D721Med (cell line): ENCODE results near the gene WEE2.
A peak's percentile ranks its signal among the peaks of the same experiment; 100 is the strongest.

Experiments
- DNase-seq: peaks from one replicate; pipeline ENCODE4 v3.0.0; 2011; ENCODE audit warnings: low spot score; ENCODE audit not compliant: insufficient read length
- FAIRE-seq: peaks from 2 replicates; lab custom pipeline; 2011; peaks lifted over from hg19 to GRCh38; lab: Jason Lieb, UNC
- TF ChIP-seq, protein P1 (sequence below): IDR thresholded peaks from 2 replicates; pipeline ENCODE4 v1.5.1; 2012; ENCODE audit warnings: mild to moderate bottlenecking, control low read depth; ENCODE audit not compliant: insufficient read depth; ENCODE audit errors: missing control alignments

The WEE2 gene

DNA sequence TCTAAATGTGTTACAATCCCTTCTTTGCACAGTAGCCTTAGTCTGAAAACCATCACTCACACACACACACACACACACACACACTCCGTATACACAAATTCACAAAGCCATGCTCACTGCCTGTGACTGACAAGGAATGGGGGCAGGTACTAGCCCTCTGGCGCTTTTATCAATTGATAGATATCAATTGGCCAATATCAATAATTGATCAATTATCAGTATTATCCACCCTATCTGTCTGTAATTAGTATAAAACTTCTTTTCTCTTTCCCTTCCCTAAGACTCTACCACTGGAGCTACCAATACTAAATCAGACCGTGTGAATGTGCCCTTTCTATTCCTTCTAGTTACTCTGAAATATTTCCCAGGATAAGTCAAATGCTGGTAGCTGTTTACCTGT, 8.3 kb upstream of the WEE2 start:
- DNase-seq = no peak
- FAIRE-seq = no peak
- TF ChIP-seq, protein P1, sequence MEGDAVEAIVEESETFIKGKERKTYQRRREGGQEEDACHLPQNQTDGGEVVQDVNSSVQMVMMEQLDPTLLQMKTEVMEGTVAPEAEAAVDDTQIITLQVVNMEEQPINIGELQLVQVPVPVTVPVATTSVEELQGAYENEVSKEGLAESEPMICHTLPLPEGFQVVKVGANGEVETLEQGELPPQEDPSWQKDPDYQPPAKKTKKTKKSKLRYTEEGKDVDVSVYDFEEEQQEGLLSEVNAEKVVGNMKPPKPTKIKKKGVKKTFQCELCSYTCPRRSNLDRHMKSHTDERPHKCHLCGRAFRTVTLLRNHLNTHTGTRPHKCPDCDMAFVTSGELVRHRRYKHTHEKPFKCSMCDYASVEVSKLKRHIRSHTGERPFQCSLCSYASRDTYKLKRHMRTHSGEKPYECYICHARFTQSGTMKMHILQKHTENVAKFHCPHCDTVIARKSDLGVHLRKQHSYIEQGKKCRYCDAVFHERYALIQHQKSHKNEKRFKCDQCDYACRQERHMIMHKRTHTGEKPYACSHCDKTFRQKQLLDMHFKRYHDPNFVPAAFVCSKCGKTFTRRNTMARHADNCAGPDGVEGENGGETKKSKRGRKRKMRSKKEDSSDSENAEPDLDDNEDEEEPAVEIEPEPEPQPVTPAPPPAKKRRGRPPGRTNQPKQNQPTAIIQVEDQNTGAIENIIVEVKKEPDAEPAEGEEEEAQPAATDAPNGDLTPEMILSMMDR = no peak

DNA sequence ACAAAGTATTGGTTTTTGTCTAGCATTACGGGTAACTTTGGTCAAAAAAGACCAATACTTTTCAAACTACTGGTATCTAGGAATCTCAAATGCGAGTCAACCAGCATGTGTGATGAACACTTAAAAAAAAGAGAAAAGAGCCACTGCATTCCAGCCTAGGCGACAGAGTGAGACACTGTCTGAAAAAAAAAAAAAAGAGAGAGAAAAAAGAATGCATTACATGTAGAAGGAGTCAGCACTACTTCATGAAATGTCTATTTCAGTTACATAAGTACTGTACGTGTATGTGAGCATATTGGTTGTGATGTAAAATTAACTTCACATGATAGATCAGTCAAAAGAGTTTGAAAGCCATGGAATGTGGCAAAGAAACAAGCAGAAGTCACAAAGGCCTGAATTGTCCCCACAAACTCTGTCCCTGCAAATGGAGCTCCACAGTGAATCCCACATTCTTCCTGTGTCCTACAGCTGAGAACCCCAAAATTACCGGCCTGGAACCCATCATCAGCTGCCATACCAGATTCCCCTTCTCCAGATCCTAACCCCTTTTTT, 7.8 kb upstream of the WEE2 start:
- FAIRE-seq (peak; percentile 51), DNase-seq (no peak)
- TF ChIP-seq, protein P1 = no peak

DNA sequence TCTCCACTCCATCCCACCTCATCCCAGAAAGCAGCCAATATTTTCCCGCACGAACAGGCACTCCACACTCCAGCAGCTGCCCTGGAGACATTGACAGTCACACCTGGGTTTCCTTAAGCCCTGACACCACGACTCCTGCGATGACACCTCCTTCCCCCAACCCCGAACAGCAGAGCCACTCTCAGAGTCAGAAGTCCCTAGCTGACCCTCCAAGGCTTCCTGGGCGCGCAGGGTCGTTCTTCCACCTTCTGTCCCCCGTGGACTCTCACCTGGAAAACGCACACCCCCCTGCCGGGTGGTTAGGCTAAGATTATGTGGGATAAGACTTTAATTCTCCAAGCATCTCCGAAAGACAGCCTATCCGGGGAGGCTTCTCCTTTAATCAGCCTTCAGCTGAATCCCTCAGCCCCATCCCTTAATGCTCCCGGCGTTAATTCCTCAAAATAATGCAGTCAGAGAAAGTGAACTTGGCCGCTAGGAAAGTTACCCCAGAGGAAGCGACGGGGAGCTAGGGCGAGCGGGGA, 7.2 kb upstream of the WEE2 start:
- DNase-seq (peak; percentile 31), FAIRE-seq (no peak)
- TF ChIP-seq, protein P1 = no peak

- FAIRE-seq = no peak
- no peak for DNase-seq
- TF ChIP-seq, protein P1 = no peak
These were observed 6.6 kb upstream of the WEE2 start for GRCh38 chr7:141701489-141702046.

DNA sequence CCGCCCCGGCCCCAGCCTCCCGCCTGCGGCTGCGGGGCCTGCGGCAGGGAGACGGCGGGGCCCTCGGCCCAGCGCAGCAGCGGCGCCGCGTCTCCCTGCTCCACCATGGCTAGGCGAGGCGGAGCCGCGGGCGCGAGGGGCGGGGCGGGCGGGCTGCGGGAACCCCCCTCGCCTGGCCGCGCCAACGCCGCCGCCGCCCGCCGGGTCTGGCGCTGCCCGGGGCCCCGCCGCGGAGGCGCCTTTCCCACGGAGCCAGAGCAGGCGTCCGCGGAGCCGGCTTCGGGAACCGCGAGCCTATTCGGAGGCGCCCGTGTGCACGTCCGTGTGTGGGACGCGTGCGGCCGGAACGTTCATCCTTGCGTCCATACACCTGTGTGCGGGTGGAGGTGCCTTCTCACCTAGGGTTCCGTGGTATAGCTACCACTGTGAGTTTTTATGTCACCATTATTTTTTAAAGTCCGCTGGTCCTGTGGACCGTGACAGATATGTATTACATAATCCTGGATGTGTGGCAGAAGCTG, 6.0 kb upstream of the WEE2 start, which contains the start of gene DENND11:
DENND11 (minus strand) TSS at position 120 of the 521 bp plus-strand sequence; CDS start at position 107, 13 bp downstream.
- FAIRE-seq (no peak), DNase-seq (peak; percentile 18)
- TF ChIP-seq, protein P1 = no peak

DNA sequence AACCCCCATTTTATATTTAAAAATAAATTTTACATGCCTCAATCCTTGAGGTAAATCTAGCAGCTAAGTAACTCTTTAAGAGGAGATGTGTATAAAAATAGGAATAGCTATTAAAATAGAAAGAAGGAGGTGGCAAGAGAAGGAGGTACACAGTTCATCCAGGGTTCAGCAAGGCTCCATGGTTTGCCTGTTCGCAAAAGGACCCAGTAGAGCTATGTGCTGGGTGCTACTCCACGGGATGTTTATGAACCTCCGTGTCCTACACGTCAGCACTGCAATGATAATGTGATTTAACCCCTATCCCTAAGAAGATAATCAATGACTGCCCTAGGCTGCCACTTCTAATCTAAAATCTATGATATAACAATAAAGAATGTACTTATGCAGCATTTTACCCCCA, 5.3 kb upstream of the WEE2 start:
- TF ChIP-seq, protein P1 = no peak
- no peak for FAIRE-seq

DNA sequence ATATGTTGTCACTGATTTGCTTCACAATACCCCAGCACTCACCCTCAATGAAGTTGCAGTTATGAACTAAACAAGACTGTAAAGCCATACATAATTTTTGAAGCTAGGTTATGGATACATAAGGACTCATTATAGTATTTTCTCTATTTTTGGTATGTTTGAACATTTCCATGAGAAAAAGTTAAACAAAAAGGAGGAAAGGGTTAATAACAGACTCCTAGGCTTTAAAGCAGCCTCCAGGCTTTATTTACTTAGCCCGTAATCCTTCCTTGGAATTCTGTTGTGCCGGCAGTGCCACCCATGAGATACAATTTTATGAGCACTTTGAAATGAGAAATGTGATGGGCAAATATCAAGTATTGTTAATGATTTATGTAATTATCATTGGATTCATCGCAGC, 4.0 kb upstream of the WEE2 start:
- no peak for FAIRE-seq
- TF ChIP-seq, protein P1 = no peak
- DNase-seq = no peak

More for the DNA sequence above, 5.3 kb upstream of the WEE2 start:
- no peak for DNase-seq
